Tibial nerve (tissue), 4 donors: ENCODE data around the gene FBXW9.

Source experiments
- EP300 ChIP-seq, 2 donors: sonication (generic); formaldehyde crosslinking; IDR thresholded peaks; one replicate each; pipeline ENCODE4 v1.6.1; 2017; ENCODE audit warnings: antibody characterized with exemption in 2 of 2, mild to moderate bottlenecking in 1 of 2
- POLR2A ChIP-seq, 2 donors: fragments of 450-650 bp; IDR thresholded peaks; one replicate each; pipeline ENCODE4 v1.6.1; 2017; ENCODE audit warnings: antibody characterized with exemption in 2 of 2, mild to moderate bottlenecking in 2 of 2, moderate library complexity in 2 of 2
- TF ChIP-seq, protein P1 (sequence below), 5 experiments: fragments of 200-600 bp in 3 of 5; fragments of 450-650 bp in 2 of 5; sonication (generic) in 3 of 5; IDR thresholded peaks; one replicate each; pipeline ENCODE4 v1.5.1; 2016 to 2019; ENCODE audit warnings: antibody characterized with exemption in 5 of 5, mild to moderate bottlenecking in 3 of 5, moderate library complexity in 2 of 5

DNA sequence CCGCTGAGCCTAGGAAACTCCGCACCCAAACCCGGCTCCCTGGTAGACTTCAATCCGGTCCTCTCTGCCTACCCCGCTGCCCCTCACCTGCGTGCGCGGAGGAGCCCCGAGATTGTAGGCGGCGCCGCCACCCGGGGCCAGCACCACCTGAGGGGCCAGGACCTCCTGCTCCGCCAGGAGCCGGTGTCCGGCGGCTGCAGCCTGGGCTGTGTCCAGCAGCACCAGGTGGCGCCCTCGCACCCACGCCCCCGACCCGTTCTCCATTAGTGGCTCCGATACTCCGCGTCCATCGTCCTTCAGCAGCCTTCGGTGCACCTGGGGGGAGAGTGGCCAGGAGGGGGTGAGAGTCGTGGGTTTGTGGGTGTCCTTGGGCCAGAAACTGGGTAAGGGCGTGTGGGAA, 48.3 kb downstream of the FBXW9 start:
- TF ChIP-seq POLR2A (IDR thresholded peaks at IDR 0.05): no peak
- TF ChIP-seq EP300 (IDR thresholded peaks at IDR 0.05): no peak
- TF ChIP-seq, protein P1, sequence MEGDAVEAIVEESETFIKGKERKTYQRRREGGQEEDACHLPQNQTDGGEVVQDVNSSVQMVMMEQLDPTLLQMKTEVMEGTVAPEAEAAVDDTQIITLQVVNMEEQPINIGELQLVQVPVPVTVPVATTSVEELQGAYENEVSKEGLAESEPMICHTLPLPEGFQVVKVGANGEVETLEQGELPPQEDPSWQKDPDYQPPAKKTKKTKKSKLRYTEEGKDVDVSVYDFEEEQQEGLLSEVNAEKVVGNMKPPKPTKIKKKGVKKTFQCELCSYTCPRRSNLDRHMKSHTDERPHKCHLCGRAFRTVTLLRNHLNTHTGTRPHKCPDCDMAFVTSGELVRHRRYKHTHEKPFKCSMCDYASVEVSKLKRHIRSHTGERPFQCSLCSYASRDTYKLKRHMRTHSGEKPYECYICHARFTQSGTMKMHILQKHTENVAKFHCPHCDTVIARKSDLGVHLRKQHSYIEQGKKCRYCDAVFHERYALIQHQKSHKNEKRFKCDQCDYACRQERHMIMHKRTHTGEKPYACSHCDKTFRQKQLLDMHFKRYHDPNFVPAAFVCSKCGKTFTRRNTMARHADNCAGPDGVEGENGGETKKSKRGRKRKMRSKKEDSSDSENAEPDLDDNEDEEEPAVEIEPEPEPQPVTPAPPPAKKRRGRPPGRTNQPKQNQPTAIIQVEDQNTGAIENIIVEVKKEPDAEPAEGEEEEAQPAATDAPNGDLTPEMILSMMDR (IDR thresholded peaks at IDR 0.05): no peak
